CD4-positive, alpha-beta T cell treated with Interleukin-21 for 1 hour (primary cell): ENCODE data around the gene CNTLN.
"Not testable (repeated sequence)": the region's sequence is repeated elsewhere in the genome, so short reads cannot be mapped to it uniquely, and the experiment has no call there.

ENCODE experiments used
- DNase-seq: peaks from one replicate; pipeline ENCODE4 v3.0.0-alpha.2; 2020

CNTLN gene

DNA sequence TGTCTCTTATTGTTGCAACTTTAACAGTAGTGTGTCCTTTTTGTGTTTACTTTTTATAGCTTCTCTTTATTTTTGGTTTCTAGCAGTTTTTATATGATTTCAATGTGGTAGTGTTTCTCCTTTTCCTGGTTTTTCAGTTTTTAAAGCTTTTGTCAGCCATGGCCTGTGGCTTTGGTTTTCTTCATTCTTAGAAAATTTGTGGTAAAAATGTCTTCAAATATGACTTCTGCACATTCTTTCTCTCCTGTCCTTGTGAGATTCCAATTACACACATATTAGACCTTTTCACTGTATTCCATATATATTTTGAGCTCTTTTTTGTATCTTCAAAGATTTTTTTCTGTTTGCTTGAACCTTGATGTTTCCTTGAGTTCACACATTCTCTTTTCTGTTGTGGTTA is 180.5 kb downstream of the CNTLN start:
- DNase-seq: no peak

DNA sequence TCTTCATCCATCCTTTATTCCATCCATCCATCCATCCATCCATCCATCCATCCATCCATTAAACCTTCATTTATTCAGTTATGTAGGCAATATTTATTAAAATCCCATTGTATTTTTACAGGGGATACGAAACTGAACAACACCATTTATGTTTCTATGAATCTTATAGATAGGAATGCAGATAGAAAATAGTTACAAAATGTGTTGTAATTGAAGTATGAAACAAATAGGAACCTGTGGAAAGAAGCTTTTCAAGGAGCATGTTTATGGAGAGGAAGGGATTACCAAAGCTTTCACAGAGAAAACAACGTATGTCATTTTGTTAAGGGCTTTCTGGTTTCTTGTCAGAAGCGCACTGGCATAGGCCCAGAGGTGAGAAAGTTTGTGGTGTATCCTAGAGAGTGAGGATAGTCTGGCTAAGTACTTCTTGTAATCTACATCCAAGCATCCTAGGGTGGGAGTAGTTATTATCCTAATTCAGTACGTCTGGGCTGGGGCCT is 184.0 kb downstream of the CNTLN start:
- no peak for DNase-seq

GRCh38 chr9:17319864-17320263 is 185.0 kb downstream of the CNTLN start:
- no peak for DNase-seq

DNA sequence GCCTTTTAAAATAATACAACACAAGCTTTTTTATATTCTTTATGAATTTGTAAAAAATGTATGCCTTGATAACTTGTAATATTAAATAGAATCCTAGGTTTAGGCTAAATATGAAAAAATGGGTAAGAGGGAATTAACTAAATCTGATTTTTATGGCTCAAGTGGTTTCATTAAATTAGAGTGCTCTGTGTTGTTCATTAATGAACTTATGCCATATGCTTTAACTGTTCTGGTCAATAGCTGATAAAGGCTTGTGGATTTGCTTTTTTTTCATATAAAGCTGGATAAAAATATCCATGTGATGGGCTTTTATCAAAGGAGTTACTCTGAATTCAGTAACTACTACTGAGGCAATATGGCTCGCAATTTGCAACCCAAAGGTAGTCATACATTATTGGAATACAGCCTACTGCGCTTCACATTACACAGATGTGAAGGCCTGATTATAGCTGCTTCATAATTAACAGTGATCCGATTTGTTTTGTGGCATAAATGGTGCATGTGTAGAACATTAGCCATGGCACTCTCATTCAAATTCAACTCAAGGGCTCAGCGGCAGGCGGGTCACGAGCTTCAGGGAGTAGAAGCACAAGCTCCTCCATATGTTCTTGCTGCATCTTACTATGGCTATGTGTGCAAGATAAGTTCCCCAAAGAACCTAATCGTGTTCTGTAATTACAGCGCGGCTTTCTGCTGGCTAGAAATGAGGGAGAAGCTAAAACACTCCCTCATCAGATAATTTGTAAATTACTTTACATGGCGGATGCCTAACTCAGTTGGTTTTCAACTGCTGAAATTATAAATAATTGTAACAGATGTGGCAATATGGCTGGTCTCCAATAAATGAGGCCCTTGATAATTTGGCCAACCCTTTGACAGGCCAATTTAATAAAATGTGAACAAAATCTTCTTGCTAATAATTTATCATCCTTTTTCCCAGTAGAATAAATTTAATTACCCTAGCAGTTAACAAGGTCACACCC is 188.3 kb downstream of the CNTLN start:
- no peak for DNase-seq

DNA sequence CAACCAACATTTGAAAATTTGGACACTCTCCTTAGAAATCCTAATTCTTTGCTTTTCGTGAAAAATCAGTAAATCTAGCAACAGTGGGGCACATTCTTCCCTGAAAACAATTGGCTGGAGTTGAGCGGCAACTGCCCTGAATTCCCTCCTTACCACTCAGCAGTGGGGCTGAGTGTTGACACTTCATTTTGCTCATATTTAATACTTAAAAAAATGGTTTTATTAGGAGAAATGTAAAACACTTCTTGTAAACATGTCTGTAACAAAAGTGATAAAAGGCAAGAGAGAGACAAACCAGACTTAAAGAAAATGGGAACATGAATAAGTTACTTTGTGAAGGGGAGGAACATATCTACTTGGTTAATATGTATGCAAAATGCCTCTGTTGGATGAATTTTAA is 193.5 kb downstream of the CNTLN start:
- DNase-seq: no peak

DNA sequence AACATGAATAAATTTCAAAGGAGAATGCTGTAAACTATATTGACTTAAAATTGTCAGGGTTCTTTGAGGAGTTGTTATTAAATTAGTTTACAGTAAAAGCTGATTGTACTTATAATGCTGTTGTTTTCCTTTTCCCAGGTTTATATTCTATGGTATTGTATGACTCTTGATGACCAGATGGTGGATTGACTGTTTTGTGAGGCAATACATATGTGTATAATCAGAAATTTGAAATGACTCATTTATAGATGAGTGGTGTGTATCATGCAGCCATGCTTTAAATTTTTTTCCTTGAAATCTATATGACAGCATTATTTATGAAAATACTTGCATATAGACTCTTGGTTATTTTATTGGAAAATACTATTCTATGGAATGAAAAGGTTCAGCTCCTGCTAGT is 195.3 kb downstream of the CNTLN start:
- no peak for DNase-seq

DNA sequence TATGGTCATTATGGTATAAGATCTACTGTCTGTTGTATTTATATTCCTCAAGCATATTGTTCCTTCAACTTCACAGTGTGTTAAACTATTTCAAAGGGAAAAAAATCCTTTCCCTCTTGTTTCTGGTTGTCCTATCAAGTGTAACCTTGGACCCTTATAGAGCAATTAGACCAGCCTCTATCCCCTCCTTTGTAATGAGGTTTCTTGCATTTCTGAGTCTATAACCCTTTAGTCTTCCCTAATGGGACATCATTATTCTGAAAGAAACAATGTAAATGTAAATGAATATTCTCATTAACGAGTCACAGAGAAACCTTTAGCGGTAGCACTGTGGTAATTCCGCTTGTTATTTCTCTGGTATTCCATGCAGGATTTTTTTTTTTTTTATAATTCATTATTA is 197.3 kb downstream of the CNTLN start:
- DNase-seq: no peak

DNA sequence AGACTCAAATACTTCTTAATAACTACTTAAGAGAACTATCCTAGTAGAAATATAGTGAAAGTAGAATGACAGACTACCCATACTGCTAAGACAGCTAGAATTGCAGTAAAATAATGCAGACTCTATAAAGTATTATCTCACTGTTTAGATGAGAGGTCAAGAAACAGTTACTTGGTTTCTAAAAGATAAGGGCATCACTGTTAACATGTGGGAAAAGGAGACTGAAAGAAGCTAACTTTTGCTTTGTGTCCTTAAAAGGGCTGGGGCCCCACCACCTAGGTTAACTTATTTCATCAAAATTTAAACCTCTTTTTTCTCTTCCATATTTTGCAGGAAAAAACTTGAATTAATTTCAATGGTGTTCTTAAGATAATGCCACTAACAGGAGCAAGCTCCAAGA is 204.3 kb downstream of the CNTLN start:
- no peak for DNase-seq

GRCh38 chr9:17342696-17343095 is 207.9 kb downstream of the CNTLN start:
- no peak for DNase-seq

GRCh38 chr9:17349831-17350230 is 215.0 kb downstream of the CNTLN start:
- no peak for DNase-seq

DNA sequence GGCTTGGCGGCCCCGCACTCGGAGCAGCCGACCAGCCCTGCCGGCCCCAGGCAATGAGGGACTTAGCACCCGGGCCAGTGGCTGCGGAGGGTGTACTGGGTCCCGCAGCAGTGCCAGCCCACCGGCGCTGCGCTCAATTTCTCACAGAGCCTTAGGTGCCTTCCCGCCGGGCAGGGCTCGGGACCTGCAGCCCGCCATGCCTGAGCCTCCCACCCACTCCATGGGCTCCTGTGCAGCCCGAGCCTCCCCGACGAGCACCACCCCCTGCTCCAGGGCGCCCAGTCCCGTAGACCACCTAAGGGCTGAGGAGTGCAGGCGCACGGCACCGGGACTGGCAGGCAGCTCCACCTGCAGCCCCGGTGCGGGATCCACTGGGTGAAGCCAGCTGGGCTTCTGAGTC is 219.2 kb downstream of the CNTLN start:
- DNase-seq: not testable (repeated sequence)

DNA sequence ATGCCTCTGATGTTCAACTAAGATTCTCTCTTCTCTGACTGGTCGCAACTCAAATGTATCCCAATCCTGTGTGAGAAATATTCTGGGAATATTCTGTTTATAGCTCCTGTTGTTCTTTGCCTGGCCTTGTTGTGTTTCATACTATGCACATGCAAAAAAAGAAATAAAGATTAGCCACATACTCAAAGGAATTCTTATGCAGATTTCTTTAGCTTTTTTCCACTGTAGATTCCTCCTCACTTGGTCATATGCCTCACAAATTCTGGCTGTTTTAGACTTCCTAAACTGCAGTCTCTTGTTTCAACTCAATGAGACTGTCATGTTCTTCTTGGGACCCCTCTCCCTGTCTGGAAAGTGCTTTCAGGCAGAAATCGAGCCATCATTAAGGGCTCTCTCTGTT is 226.5 kb downstream of the CNTLN start:
- no peak for DNase-seq

- DNase-seq: no peak
These were observed 232.2 kb downstream of the CNTLN start for GRCh38 chr9:17367035-17367434.

DNA sequence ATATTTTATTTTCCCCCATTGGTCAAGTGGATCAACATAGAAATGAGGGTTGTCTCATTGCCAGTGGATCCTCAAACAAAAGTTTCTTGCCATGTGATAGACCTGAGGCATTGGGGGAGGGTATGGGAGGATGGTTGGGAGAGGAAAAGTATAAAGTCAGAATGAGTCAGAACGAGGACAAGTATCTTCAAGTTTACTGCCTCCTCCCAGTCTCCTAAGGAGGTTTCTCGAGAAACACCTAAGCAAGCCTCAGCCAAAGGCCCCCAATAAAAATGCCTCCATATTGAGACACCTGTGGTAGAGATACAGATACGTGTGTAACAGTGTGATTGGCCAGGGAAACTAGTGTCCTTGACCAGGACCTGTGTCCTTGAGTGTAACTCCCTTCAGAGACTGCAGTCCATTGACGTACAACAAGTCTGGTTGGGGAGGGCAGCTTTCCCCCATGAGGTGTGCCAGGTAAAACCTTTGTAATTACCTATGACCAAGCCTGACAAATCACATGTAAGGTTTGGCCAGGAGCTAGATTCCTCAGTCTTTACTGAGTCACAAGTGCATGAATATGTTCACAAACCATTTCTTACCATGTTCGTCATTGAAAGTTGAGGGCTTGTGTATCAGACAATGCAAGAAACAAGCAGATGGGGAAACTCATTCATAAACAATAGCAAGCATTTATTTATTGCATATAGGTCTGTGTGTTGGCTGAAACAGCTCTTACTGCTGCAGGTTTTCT is 245.5 kb downstream of the CNTLN start:
- no peak for DNase-seq

DNA sequence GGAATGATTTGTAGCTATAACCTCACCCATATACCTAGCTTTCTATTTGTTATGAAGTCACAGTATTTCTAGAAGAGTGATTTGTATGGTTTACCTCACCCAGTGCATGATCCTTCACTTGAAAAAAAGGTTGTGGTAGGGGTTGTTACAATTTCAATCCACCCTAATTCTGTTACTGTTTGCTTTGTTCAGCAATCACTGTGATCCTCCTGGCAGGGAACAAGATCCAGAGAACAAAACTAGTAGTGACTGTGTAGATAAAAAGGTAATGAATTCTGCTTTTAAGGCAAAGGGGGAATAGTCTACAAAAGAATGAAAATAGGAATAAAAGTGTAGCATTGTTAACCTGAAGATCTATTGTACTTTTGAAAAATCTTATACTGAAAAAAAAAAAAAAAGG is 252.7 kb downstream of the CNTLN start:
- no peak for DNase-seq

DNA sequence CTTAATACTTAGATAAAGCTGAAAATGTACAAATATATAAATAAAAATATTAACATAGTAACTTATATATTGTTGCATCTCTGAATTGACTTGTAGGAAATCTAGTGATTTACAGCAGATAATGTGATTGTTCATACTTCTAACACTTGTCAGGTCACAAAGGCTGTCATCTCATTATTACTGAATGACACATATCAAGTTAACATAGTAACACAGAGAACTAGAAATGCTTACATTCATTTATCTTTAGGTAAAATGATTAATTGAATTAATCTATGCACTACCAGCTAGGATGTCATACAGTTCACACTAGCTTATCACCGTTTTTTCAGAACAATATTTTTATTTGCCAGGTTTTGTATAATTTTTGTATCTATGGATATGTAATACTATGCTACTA is 254.2 kb downstream of the CNTLN start:
- no peak for DNase-seq

DNA sequence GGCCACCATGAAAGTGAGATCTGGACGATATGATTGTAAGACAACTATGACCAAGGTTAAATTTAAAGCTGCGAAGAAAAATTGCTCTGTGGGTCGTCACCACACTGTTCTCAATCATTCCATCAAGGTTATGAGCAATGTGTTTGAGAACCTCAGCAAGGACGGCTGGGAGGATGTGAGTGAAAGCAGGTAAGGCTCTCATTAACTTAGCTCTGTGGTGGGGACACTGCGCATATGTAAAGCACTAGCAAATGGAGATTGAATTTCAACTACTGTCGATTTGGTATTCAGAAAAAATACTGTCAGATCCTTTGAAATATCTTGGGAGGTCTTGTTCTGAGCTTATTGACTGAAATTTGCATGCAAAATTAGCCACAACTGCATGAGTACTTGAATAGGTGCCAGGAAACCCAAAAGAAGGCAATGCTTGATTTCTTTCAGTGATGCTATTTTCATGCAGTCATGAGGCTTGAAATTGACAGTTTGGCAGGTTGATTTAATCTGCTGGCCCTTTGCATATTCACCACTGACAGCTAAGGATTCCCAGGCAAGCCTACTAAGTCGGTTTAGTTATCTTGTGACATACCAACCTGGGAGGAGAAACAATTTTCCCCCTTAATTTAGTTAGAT is 260.2 kb downstream of the CNTLN start:
- DNase-seq: no peak

DNA sequence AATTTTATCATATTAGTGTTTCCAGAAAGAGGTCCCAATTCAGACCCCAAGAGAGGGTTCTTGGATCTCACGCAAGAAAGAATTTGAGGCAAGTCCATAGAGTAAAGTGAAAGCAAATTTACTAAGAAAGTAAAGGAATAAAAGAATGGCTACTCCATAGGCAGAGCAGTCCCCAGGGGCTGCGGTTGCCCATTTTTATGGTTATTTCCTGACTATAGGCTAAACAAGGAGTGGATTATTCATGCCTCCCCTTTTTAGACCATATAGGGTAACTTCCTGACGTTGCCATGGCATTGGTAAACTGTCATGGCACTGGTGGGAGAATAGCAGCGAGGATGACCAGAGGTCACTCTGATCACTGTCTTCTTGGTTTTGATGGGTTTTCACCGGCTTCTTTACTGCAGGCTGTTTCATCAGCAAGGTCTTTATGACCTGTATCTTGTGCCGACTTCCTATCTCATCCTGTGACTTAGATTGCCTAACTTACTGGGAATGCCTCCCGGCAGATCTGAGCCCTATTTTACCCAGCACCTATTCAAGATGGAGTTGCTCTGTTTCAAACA is 262.4 kb downstream of the CNTLN start:
- not testable (repeated sequence) for DNase-seq

DNA sequence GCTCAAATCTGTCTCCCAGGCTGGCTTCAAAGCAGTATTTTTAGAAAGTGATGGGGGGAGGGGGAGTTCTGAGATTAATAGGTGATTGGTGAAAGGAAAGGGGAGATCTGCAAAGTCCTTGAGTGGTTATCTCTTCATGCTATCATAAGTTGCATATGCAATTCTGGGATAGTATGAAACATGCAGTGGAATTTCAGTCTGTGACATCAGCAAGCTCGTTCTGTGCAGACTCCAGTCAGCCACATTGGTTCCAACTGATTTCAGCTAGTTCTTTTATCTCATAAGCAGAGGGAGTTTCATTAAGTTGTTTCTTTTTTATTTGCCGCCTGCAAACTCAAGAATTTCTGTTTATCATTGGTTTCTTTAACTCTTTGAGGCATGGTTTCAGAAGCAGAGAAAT is 263.5 kb downstream of the CNTLN start:
- DNase-seq: no peak

- no peak for DNase-seq
These were observed 267.0 kb downstream of the CNTLN start for GRCh38 chr9:17401858-17402257.

GRCh38 chr9:17402309-17402708 is 267.5 kb downstream of the CNTLN start:
- DNase-seq: no peak

DNA sequence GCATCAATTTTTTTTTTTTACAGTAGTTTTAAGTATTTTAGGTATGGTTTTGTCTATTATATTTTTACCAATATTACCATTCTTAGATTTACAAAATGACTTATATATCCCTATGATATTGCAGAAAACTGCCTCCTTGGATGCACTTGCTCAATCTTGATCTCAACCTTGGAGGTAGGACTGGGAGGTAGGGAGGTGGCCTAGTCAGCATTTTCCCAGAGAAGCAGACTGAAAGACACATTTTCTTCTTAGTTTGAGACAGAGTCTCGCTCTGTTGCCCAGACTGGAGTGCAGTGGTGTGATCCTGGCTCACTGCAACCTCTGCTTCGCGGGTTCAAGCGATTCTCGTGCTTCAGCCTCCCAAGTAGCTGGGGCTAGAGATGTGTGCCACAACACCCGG is 268.7 kb downstream of the CNTLN start:
- no peak for DNase-seq

- no peak for DNase-seq
These were observed 280.1 kb downstream of the CNTLN start for GRCh38 chr9:17414986-17415385.
